NCI-H1930 (cell line): ENCODE results near the gene PASD1.
A peak's percentile ranks its signal among the peaks of the same experiment; 100 is the strongest.
"Not testable (repeated sequence)": the region's sequence is repeated elsewhere in the genome, so short reads cannot be mapped to it uniquely, and the experiment has no call there.

Experiments used
- DNase-seq, 2 experiments: peaks; one replicate each; lab custom pipeline; 2025; lab: John Stamatoyannopoulos, UW

Gene PASD1, protein sequence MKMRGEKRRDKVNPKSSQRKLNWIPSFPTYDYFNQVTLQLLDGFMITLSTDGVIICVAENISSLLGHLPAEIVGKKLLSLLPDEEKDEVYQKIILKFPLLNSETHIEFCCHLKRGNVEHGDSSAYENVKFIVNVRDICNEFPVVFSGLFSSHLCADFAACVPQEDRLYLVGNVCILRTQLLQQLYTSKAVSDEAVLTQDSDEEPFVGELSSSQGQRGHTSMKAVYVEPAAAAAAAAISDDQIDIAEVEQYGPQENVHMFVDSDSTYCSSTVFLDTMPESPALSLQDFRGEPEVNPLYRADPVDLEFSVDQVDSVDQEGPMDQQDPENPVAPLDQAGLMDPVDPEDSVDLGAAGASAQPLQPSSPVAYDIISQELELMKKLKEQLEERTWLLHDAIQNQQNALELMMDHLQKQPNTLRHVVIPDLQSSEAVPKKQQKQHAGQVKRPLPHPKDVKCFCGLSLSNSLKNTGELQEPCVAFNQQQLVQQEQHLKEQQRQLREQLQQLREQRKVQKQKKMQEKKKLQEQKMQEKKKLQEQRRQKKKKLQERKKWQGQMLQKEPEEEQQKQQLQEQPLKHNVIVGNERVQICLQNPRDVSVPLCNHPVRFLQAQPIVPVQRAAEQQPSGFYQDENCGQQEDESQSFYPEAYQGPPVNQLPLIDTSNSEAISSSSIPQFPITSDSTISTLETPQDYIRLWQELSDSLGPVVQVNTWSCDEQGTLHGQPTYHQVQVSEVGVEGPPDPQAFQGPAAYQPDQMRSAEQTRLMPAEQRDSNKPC

DNA sequence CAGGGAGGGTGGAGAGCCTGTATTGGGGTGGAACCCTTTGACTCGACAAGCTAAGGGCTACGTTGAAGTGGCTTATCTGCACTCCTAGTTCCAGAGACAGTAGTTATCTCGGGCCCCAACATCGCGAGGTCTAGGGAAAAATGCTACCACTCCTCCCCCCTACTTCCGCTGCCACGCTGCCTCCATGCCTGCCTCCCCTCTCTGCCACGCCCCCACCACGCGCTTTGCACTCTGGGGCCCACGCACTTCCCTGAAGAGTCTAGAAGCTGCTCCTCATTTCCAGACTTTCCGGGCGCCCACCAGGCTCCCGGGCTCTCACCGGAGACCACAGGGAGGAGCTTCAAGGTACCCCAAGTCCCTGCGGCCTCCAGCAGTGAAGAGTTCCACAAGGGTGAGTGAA, at the start of gene PASD1:
Gene PASD1, plus strand, starts transcription at position 227 of the 400 bp plus-strand sequence. CDS start 37,879 bp downstream, outside the sequence.
- DNase-seq, result peak in 1 of 2 experiments; percentile 8

- DNase-seq, result no peak
These were observed 48.2 kb upstream of the PASD1 start for GRCh38 chrX:151515237-151515636.

DNA sequence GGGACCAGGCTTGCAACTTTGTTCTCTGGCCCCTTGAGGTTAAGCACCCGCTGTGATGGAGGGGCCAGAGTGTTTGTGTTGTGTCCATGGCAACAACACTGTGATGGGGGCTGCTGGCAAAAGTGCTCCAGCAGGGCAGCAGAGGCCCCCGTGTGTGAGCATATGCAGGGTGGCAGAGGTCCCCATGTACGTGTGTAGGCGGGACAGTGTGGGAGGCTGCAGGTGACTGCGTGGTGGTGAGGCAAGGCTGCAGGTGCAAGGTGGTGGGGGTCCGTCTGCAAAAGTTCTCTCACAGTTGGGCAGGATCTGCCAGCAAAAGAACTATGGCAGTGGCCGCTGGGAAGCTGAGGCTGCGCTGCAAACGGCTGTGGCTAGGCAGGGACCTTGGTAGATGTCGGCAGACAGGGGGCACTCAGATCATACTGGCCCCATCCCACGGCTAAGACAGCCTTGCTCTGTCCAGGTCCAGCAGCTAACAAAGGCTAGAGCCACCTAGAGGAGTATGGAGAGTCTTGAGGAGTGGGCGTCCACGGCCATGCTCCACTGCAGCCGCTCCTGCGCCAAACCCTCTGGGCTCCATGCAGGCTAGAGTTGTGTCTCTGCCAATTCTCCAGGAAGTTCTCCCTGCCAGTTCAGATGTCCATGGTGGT, 46.8 kb upstream of the PASD1 start:
- no peak for DNase-seq

DNA sequence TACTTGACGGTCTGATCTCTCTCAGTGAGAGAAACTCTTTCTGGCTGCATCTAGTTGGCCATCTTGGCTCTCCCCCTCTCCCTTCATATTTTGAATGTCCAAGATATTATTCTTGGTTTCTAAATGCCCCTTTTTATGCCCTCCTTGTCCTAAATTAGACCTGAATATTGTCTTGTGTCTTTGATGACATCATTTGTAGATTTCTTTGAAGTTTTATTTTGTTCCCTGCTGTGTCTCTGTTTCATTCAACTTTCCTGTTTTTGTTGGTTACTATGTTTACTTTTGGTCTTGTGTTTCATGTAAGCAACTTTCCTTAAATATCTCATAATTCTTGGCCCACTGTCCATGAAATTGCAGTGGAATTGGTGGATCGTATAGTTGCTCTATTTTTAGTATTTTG, 46.1 kb upstream of the PASD1 start:
- no peak for DNase-seq

DNA sequence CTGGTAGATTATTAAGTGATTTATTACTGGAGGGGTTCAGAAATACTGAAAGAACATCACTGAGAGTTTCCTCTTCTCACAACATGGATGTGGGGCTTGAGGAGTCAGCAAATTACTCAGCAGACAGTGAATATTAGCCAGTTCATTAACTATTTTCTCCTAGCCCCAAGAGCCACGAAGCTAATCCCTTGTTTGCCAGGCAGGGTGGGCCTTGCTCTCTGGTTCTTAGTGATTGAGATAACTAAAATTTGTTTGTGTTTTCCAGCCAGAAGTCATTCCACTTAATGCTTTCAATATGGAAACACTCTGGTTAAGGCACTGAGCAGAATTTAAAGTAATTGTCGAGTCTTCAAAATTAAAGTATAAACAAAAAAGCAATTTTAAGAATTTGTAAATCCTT, 40.1 kb upstream of the PASD1 start:
- DNase-seq, result no peak

GRCh38 chrX:151536571-151536970, 26.9 kb upstream of the PASD1 start:
- DNase-seq, result no peak

- DNase-seq, result no peak
These were observed 25.9 kb upstream of the PASD1 start for GRCh38 chrX:151537572-151537971.

GRCh38 chrX:151538190-151539122, 25.0 kb upstream of the PASD1 start:
- no peak for DNase-seq

DNA sequence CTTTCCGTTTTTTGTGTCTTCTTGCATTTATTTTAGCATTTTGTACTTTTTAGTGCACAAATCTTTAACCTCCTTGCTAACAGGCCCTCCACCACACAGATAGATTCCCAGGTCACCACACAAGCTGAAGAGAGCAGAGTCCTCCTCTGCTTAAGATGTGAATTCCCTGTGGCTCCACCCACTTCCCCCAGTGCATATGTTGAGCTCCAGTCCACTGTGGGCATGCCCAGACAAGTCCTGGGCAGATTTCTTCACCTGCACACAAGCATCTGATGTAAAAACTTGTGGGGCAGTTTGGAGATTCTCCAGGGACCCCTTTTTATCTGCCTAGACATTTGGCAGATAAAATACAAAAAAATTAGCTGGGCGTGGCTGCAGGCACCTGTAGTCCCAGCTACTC, 19.8 kb upstream of the PASD1 start:
- DNase-seq, result no peak

- not testable (repeated sequence) for DNase-seq
These were observed 17.2 kb upstream of the PASD1 start for GRCh38 chrX:151546226-151546625.

DNA sequence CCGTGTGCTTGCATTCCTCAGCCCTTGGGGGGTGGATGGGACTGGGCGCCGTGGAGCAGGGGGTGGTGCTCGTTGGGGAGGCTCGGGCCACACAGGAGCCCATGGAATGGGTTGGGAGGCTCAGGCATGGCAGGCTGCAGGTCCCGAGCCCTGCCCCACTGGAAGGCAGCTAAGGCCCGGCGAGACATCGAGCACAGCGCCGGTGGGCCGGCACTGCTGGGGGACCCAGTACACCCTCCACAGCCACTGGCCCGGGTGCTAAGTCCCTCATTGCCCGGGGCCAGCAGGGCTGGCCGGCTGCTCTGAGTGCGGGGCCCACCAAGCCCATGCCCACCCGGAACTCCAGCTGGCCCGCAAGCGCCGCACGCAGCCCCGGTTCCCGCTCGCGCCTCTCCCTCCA, 12.3 kb upstream of the PASD1 start:
- not testable (repeated sequence) for DNase-seq

GRCh38 chrX:151552743-151553142, 10.7 kb upstream of the PASD1 start:
- DNase-seq, result no peak

DNA sequence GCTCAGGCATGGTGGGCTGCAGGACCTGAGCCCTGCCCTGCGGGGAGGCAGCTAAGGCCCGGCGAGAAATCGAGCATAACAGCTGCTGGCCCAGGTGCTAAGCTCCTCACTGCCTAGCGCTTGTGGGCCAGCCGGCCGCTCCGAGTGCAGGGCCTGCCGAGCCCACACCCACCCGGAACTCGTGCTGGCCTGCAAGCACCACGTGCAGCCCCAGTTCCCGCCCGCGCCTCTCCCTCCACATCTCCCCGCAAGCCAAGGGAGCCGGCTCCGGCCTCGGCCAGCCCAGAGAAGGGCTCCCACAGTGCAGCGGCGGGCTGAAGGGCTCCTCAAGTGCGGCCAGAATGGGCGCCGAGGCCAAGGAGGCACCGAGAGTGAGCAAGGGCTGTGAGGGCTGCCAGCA, 8.2 kb upstream of the PASD1 start:
- not testable (repeated sequence) for DNase-seq

- DNase-seq, result not testable (repeated sequence)
These were observed 990 bp upstream of the PASD1 start for GRCh38 chrX:151562485-151562884.

- DNase-seq, result not testable (repeated sequence)
These were observed 472 bp upstream of the PASD1 start for GRCh38 chrX:151563003-151563402.

- DNase-seq, result no peak
These were observed 560 bp downstream of the PASD1 start for GRCh38 chrX:151564035-151564434.

DNA sequence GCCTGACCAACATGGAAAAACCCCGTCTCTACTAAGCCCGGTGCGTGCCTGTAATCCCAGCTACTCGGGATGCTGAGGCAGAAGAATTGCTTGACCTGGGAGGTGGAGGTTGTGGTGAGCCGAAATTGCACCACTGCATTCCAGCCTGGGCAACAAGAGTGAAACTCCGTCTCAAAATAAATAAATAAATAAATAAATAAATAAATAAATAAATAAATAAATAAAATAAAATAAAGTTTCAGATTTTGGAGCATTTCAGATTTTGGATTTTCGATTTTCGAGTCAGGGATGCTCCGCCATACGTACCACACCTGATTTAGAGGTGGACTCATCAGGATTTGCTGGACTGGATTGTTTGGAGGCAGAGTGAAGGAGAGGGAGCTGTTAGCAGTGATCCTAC, 3.4 kb downstream of the PASD1 start:
- DNase-seq, result not testable (repeated sequence)

- DNase-seq, result peak in 1 of 2 experiments; percentile 30
These were observed 7.1 kb downstream of the PASD1 start for GRCh38 chrX:151570561-151570960.

GRCh38 chrX:151593384-151593783, 29.9 kb downstream of the PASD1 start:
- not testable (repeated sequence) for DNase-seq

- no peak for DNase-seq
These were observed 32.8 kb downstream of the PASD1 start for GRCh38 chrX:151596282-151596681.

- DNase-seq, result no peak
These were observed 41.5 kb downstream of the PASD1 start for GRCh38 chrX:151604931-151605330.
